ENCODE measurements around the gene RPS25. TPM values are rescaled to one million over a fixed set of nuclear protein-coding genes. Genes with fewer than 3 reads are reported as not detected.

RPS25 gene
- 703 and 705 TPM in 2 replicates for total RNA-seq

DNA sequence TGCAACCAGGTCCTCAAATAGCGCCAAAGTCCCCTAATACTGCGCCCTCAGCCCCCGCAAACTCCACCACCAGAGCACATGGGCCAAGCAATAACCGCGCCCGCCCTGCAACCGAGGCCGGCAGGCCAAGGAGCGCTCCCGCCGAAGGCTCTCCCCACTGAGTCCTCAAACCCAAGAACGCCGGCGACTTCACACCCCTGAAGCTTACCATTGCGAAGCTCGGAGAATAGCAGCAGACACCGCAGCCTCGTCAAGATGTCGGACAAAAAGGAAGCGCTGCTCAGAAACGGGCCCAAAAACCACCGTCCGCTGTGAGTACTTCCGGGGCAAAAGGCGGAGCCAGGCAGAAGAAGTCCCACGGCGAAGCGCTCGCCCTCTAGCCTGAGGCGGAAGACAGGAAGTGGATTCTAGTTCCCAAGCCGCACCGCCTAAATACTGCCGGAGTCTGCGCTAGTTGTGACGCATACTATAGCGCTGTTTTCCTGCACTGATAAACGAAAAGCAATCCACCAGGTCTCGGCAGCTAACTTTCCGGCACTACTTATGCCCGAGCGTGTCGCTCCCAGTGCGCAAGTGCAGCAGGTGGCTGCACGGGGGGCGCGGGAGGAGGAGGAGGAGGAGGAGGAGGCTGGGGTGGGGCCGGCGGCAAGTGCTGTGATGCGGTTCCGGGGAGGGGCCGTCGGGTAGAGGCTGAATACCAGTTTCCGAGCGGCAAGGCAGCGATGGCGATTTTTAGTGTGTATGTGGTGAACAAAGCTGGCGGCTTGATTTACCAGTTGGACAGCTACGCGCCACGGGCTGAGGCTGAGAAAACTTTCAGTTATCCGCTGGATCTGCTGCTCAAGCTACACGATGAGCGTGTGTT is at the start of gene RPS25, which contains the start of gene TRAPPC4:
RPS25 (minus strand) TSS at position 270 of the 865 bp plus-strand sequence; CDS start at position 211, 59 bp downstream.
TRAPPC4 (plus strand) TSS at position 693 of the 865 bp plus-strand sequence; CDS start at position 723, 30 bp downstream.

DNA sequence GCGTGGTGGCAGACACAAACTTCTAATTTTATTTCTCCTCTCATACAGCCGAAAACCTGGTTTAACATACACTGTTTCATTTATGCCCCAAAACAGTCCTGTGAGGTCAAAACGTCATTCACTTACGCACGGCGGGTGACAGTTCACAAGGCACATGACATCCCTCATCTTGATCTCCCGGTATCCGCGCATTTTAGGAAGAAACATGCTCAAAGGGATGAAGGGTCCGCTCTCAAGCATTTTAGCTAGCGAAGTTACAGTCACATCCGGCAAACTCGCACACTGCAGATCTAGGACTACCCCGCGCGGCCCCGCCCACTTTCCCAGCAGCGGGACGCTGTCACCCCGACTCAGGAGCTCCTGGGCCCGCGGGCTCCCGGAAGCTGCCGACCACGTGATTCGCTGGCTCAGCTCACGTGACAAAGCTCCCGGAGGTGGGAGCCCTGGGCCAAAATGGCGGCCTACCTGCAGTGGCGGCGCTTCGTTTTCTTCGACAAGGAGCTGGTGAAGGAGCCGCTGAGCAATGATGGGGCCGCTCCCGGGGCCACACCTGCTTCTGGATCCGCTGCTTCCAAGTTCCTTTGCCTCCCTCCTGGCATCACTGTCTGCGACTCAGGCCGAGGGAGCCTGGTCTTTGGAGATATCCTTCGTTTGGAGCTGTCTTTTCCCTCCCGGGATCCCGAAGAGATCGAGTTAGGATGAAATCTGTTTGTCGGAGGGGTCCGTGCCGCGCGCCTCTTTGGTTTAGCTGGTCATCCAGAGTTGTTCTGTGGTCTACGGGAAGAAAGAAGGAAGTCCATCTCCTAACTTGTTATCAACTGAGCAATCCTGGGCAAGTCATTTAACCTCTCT is 49.5 kb upstream of the RPS25 start, which contains the start of gene VPS11:
VPS11 (plus strand) TSS at position 448 of the 852 bp plus-strand sequence; CDS start at position 454, 6 bp downstream.

DNA sequence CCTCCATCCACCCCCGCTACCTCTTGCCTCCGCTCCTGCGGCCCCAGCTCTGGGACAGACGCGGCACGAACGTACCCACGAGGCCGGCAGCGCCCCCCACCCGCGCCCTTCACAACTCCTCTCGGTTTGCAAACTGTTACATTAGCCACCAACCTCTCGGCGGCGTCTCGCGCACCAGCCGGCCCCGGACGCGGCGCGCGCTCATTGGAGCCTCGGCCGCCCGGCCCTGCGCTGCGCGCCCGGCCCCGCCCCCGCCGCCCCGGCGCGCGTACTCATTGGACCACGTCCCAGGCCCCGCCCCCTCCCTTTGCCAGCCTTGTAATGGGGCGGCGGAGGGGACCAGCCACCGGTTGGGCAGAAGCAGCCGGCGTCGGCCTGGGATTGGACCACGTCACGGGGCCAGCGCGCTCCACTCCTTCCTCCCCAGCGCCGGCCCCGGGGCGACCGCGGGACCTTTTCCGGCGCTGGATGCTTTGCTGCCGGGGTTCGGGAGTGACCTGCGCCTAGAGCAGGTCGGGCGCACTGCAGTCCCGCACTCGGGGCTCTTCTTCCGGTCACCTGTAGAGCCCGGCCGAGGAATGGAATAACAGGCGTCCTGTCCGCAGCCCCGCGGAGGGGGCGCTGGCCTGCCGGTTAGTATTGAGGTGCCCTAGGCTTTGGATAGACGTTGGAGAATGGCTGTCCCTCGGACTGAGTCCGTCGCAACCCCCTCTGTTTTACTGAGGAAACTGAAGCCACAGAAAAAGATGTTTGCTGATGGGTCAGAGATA is 39.0 kb upstream of the RPS25 start, which contains the start of gene HYOU1:
HYOU1 (minus strand) TSS at position 206 of the 770 bp plus-strand sequence. CDS start 1,045 bp downstream, outside the sequence.

DNA sequence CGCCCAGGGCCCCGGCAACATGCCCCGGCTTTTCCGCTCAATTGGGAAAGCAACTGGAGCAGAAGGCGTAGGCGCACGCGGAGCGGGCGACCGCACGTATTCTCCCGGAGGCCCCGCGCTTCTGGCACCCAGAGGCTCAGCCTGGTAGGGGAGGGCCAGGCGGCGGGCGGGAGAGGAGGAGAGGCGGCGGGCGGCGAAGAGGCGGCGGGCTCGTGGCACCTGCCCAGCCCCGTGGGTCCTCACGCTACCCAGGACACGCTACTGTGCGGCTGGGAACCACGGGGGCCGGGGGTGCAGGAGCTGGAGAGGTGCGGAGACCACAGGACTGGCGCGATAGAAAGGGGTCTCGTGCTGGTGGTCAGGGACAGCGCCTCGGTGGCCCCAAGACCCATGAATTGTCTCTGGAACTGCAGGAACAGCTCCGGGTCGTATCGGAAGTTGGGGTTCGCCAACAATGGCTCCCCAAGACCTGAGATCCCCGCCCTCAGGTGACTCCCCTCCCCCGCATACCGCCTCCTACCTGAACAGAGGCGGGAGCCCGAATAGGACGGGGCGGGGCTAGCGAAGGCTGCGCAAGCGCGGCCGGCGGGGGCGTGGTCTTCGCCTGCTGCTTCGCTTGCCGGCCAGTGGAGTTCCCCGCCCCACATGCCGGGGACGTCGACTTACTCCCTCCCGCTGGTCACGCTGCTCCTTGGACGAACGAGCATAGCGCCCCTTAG is 12.3 kb upstream of the RPS25 start, which contains the start of gene SLC37A4:
SLC37A4 (minus strand) TSS at position 549 of the 719 bp plus-strand sequence.

DNA sequence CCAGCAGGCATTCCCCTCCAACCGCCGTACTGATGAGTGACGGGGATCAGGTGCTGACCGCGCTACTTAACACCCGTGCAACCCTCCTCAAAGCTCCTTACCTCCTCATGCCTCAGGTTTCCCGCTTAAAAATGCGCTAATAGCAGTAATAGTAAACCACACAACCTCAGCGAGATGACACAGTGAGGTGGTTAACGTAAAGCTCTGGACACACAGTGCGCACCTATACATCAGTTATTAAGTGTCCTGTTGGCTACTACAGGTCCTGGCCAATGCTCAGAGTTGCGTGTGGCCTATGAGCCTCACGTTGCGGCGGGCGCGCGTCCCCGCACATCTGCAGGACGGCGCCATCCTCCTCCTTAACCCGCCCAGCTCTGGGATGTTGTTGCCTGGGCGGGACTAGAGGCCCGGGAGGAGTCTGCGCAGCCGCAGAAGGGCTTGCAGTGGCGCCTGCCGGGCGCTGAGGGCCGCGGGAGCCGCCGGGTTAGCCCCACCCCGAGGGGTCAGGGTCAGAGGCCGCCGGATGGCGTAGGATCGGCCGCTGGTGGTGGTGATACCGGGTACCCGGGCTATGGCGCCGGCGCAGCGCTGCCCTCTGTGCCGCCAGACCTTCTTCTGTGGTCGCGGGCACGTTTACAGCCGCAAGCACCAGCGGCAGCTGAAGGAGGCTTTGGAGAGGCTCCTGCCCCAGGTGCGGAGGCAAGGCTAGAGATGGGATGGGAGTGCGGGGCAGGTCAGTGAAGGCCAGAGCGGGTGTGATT is 20.3 kb downstream of the RPS25 start, which contains the start of gene CENATAC:
CENATAC (plus strand) TSS at position 512 of the 761 bp plus-strand sequence; CDS start at position 572, 60 bp downstream.

DNA sequence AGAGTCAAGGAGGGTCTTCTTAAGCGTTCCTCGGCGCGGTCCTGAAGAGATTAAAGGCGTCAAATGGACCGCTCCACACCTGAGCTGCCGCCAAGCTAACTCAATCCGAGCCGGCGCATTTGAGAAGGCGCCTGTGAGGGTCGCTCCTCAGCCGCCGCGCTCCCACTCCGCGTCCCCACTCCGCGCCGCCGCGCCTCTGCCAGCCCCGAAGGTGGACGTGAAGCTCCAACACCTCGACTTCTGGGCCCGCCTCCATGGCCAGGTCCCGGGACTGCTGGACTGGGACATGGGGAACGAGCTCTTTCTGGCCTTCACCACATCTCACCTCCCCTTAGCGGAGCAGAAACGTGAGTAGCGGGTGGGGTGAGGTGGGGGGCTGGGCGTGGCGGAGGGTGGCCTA is 46.5 kb downstream of the RPS25 start, which contains the start of gene FOXR1:
FOXR1 (plus strand) TSS at position 116 of the 400 bp plus-strand sequence; CDS start at position 287, 171 bp downstream.

Small RNA genes within 50 kb of the gene (small RNA-seq; reads per million reads assigned to genes)
- gene AP003392.2 (not detected), gene RF00017 (not detected), gene RF00019 (not detected)

Other genes with a start within 250 kb of the RPS25 start
- gene DDX6, start 227.2 kb downstream of the RPS25 start, total RNA-seq, result 96.2 and 124 TPM in 2 replicates
- gene CXCR5, start 134.5 kb downstream of the RPS25 start, total RNA-seq, result 0.11 TPM in 1 of 2 replicates, not detected in the other
- gene BCL9L, start 92.4 kb downstream of the RPS25 start, total RNA-seq, result 31.4 and 35.3 TPM in 2 replicates
- 0.33 and 2.4 TPM in 2 replicates for gene UPK2, start 62.0 kb downstream of the RPS25 start, total RNA-seq
- gene FOXR1, start 46.6 kb downstream of the RPS25 start, total RNA-seq, result not detected in 2 replicates
- gene CENATAC, start 20.2 kb downstream of the RPS25 start, total RNA-seq, result 16.8 and 20.8 TPM in 2 replicates
- 91.3 and 95.8 TPM in 2 replicates for gene TRAPPC4, start 423 bp upstream of the RPS25 start, total RNA-seq
- gene SLC37A4, start 12.5 kb upstream of the RPS25 start, total RNA-seq, result 26.3 and 30.4 TPM in 2 replicates
- gene HYOU1, start 38.9 kb upstream of the RPS25 start, total RNA-seq, result 63.6 and 225 TPM in 2 replicates
- 23.2 and 28.7 TPM in 2 replicates for gene VPS11, start 49.5 kb upstream of the RPS25 start, total RNA-seq
- gene HMBS, start 66.5 kb upstream of the RPS25 start, total RNA-seq, result 2.7 and 12.8 TPM in 2 replicates
- 20.0 and 32.4 TPM in 2 replicates for gene DPAGT1, start 83.5 kb upstream of the RPS25 start, total RNA-seq
- gene C2CD2L, start 89.0 kb upstream of the RPS25 start, total RNA-seq, result 2.4 and 4.6 TPM in 2 replicates
- gene HINFP, start 103.2 kb upstream of the RPS25 start, total RNA-seq, result 20.4 and 21.0 TPM in 2 replicates
- gene ABCG4, start 130.7 kb upstream of the RPS25 start, total RNA-seq, result under 0.01 and 0.11 TPM in 2 replicates
- 20.0 and 32.3 TPM in 2 replicates for gene NLRX1, start 150.4 kb upstream of the RPS25 start, total RNA-seq
- not detected in 2 replicates for gene NHERF4, start 167.1 kb upstream of the RPS25 start, total RNA-seq
- 5.5 and 8.1 TPM in 2 replicates for gene CBL, start 188.0 kb upstream of the RPS25 start, total RNA-seq